Upper lobe of left lung (tissue), 4 donors: ENCODE results near the gene PP2D1.

Experiments
- CTCF ChIP-seq, 6 experiments: fragments of 450-650 bp in 4 of 6; fragments of 200-600 bp in 2 of 6; sonication (generic) in 2 of 6; IDR thresholded peaks; one replicate each; pipeline ENCODE4 v1.5.1; 2016 to 2019; ENCODE audit warnings: antibody characterized with exemption in 6 of 6
- POLR2A ChIP-seq, 4 donors: fragments of 450-650 bp; IDR thresholded peaks; one replicate each; pipeline ENCODE4 v1.5.1; 2016 to 2017; ENCODE audit warnings: antibody characterized with exemption in 4 of 4, mild to moderate bottlenecking in 2 of 4
- POLR2AphosphoS5 ChIP-seq, 2 donors: sonication (generic); formaldehyde crosslinking; IDR thresholded peaks; one replicate each; pipeline ENCODE4 v1.5.1; 2017; ENCODE audit warnings: antibody characterized with exemption in 2 of 2

GRCh38 chr3:20027136-20027535 is 15.1 kb upstream of the PP2D1 start:
- no peak for TF ChIP-seq CTCF (IDR thresholded peaks at IDR 0.05)
- TF ChIP-seq POLR2A (IDR thresholded peaks at IDR 0.05) = no peak
- no peak for TF ChIP-seq POLR2AphosphoS5 (IDR thresholded peaks at IDR 0.05)
